Measurements from ENCODE around the gene SYDE2.

SYDE2 gene

GRCh38 chr1:85121744-85122143 is 79.1 kb downstream of the SYDE2 start:
- DNase-seq, result no peak

DNA sequence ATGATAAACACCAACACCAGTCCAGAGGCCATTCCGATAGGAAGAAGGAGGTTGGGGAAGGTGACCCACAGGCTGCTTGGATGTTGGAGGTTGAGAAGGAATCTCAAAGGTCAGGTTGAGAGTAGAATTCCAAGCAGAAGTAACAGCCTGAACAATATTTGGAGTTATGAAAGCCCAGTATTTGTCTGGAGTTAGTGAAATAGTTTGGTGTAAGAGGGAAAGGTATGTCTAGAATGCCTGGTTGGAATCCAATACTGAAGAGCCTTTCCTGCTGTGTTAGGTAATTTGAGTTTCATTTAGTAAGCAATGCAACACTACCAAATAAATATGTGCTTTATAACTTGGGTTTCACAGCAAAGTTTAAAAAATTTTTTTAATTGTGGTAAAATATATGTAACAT is 82.1 kb downstream of the SYDE2 start:
- DNase-seq, result no peak

DNA sequence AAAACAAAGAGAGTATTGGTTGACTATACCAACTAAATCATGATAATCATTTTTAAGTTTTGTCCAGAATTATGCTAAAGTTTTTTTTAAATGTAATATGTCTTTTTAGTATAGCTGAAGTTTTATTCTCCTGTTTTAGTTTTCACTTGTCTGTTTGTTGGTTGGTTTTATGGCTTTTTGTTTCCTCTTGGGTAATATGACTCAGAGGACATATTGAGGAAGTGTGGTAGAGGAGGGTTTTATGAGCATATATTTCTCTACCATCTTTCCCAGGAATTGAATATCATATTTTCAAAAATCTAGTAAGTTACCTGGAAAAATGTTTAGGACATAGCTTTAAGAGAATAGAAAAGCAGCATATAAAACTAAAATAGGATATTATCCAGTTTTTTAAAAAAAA is 84.0 kb downstream of the SYDE2 start:
- no peak for DNase-seq

DNA sequence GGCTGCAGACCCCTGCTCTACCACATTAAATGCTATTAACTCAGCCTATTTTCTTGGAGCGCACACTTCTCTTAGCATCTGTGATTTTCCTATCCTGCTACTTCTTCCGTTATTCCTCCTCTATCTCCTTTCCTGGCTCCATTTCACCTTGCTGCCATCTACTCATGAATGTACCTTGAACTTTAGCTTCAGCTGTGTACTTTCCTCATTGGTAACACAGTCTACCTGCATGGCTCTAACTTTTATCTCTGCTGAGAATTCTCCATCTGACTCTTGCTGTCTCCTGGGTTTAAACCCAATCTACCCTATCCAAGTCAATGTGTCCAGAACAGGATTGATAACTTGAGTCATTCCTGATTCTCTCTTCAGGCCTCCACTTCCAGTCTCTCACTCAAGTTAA is 84.9 kb downstream of the SYDE2 start:
- DNase-seq, result no peak

GRCh38 chr1:85111695-85112094 is 89.1 kb downstream of the SYDE2 start:
- DNase-seq, result no peak

DNA sequence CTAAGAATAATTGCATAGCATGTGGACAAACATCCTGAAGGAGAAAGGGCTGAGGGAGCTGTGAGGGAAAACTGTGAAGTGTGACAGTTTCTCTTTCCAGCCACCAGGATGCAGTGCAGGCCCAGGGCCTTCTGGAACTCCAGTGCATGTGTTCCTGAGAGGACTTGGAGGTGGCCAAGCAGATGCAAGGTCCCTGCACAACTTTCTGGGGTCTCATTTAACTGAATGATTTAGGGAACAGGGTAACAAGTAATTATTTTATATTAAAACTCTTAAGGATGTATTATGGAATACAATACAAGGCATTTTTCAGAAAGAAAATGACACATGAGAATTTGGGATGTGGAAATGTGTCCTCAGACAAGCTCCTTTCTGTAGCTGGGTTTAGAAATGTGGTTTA is 91.3 kb downstream of the SYDE2 start:
- peak; percentile 70 for DNase-seq
